Left ventricle myocardium inferior (tissue), 1 donor: ENCODE data around the gene ICAM5. TPM values are rescaled to one million over a fixed set of nuclear protein-coding genes. Genes with fewer than 3 reads are reported as not detected.

Experiments
- DNase-seq: peaks from one replicate; pipeline ENCODE4 v3.0.0-alpha.2; 2020
- H3K27ac ChIP-seq: fragments of 200-600 bp; replicated peaks from 2 replicates; pipeline ENCODE4 v1.8.0; 2021
- H3K27me3 ChIP-seq: fragments of 200-600 bp; 2 replicates; pipeline ENCODE4 v1.8.0; 2021; ENCODE audit warnings: low read depth
- H3K36me3 ChIP-seq: fragments of 200-600 bp; 2 replicates; pipeline ENCODE4 v1.8.0; 2021
- H3K4me1 ChIP-seq: fragments of 200-600 bp; 2 replicates; pipeline ENCODE4 v1.8.0; 2021
- H3K4me3 ChIP-seq: fragments of 200-600 bp; 2 replicates; pipeline ENCODE4 v1.8.0; 2021; ENCODE audit warnings: mild to moderate bottlenecking, moderate library complexity
- H3K9me3 ChIP-seq: fragments of 200-600 bp; replicated peaks from 2 replicates; pipeline ENCODE4 v1.8.0; 2021
- CTCF ChIP-seq: fragments of 200-600 bp; IDR thresholded peaks from 2 replicates; pipeline ENCODE4 v1.8.0; 2021; ENCODE audit warnings: antibody characterized with exemption, mild to moderate bottlenecking, borderline replicate concordance
- intact Hi-C: fragments of 100-400 bp; cut with micrococcal nuclease; formaldehyde crosslinking; loops from one replicate; pipeline ENCODE4 v1.11.0; 2022
- total RNA-seq: library from RNA; stranded (reverse); fragmentation: NEBNext Ultra II Directional; extraction: Animal tissue kit (Norgen Biotek cat#: 25700); gene quantifications from one replicate; pipeline ENCODE4 v1.2.1, GENCODE V29; 2021
- donor health status: DM: no; HTN: yes; CAD: no; lungs with severe emphysema.

ICAM5 gene
- total RNA-seq, 1 donor from 2014 or later = 0.49 TPM

GRCh38 chr19:10283301-10284064 lies 6.3 kb upstream of the ICAM5 start:
- no peak for TF ChIP-seq CTCF
- DNase-seq = no peak
- intact Hi-C loops = no loop called here
- no peak overlapping the region for H3K27ac ChIP-seq
- peaks cover 37% of the 10 kb centered on the region for H3K4me1 ChIP-seq
- H3K36me3 ChIP-seq = peaks cover 43% of the 10 kb centered on the region
- H3K9me3 ChIP-seq = no peaks in the 10 kb centered on the region
- H3K4me3 ChIP-seq = no peak overlapping the region
- H3K27me3 ChIP-seq = peaks cover 18% of the 10 kb centered on the region

GRCh38 chr19:10284065-10284959 lies 5.4 kb upstream of the ICAM5 start:
- intact Hi-C loops = no loop called here
- no peaks in the 10 kb centered on the region for H3K9me3 ChIP-seq
- H3K36me3 ChIP-seq = peaks cover 36% of the 10 kb centered on the region
- H3K4me1 ChIP-seq = peaks cover 46% of the 10 kb centered on the region
- peaks cover 26% of the 10 kb centered on the region for H3K27me3 ChIP-seq
- H3K27ac ChIP-seq = no peak overlapping the region
- TF ChIP-seq CTCF = no peak
- H3K4me3 ChIP-seq = no peak overlapping the region
- no peak for DNase-seq

GRCh38 chr19:10284960-10285278 lies 4.8 kb upstream of the ICAM5 start:
- no peak overlapping the region for H3K4me3 ChIP-seq
- peaks cover 32% of the 10 kb centered on the region for H3K27me3 ChIP-seq
- intact Hi-C loops = no loop called here
- no peak overlapping the region for H3K27ac ChIP-seq
- H3K36me3 ChIP-seq = peaks cover 36% of the 10 kb centered on the region
- no peak for TF ChIP-seq CTCF
- peaks cover 52% of the 10 kb centered on the region for H3K4me1 ChIP-seq
- H3K9me3 ChIP-seq = no peaks in the 10 kb centered on the region
- no peak for DNase-seq

- no peak for DNase-seq
- peaks cover 56% of the 10 kb centered on the region for H3K4me1 ChIP-seq
- H3K9me3 ChIP-seq = no peaks in the 10 kb centered on the region
- TF ChIP-seq CTCF = no peak
- no peak overlapping the region for H3K4me3 ChIP-seq
- H3K36me3 ChIP-seq = peaks cover 36% of the 10 kb centered on the region
- H3K27me3 ChIP-seq = peaks cover 37% of the 10 kb centered on the region
- peak overlapping the region; percentile 82 for H3K27ac ChIP-seq
- intact Hi-C loops = no loop called here
These were observed 4.4 kb upstream of the ICAM5 start for GRCh38 chr19:10285393-10285792.

GRCh38 chr19:10286803-10287737 lies 2.7 kb upstream of the ICAM5 start, which contains the start of gene ICAM4:
Gene ICAM4 (plus strand): TSS chr19:10286955. CDS start chr19:10287013, 58 bp downstream.
- no peaks in the 10 kb centered on the region for H3K9me3 ChIP-seq
- intact Hi-C loops = no loop called here
- H3K4me1 ChIP-seq = peaks cover 73% of the 10 kb centered on the region
- peak within 1 kb of the TSS; percentile 82 for H3K27ac ChIP-seq
- H3K27me3 ChIP-seq = peaks cover 54% of the 10 kb centered on the region
- peak within 1 kb of the TSS; percentile 61 for H3K4me3 ChIP-seq
- no peak for TF ChIP-seq CTCF
- peaks cover 30% of the 10 kb centered on the region for H3K36me3 ChIP-seq
- peak; percentile 87 for DNase-seq
